K562 (cell line): ENCODE data around the gene FGGY. TPM values are rescaled to one million over a fixed set of nuclear protein-coding genes. Genes with fewer than 3 reads are reported as not detected.

Experiments
- ATAC-seq: fragments of 200-7000 bp; cut with Tn5 transposase; 3 replicates; pipeline ENCODE4 v1.9.1; 2020; ENCODE audit warnings: moderate library complexity
- BruUV-seq: library from RNA; stranded (reverse); fragments of 400-500 nt; replicated peaks from 2 replicates; lab custom pipeline; 2021; lab: Mats Ljungman, UMichigan
- CTCF ChIA-PET: fragments of 300-600 bp; formaldehyde crosslinking; extraction: SDS; loops from one replicate; lab custom pipeline; 2021; ENCODE audit warnings: low intra/inter-chr PET ratio; lab: Yijun Ruan, JAX
- POLR2A ChIA-PET: fragments of 300-600, 350-650 bp; sonication (Branson Sonifier 250); formaldehyde crosslinking; extraction: SDS; loops from one replicate; lab custom pipeline; 2021; ENCODE audit warnings: antibody characterized with exemption, inconsistent platforms; lab: Yijun Ruan, JAX
- DNase-seq, 4 experiments: peaks; one replicate each; pipeline versions ENCODE4 v3.0.0 to v3.0.0-alpha.2; 2011 to 2018; ENCODE audit warnings: low spot score in 3 of 4, mixed read lengths in 3 of 4; ENCODE audit errors: extremely low read depth in 1 of 4
- FAIRE-seq: peaks from 2 replicates; lab custom pipeline; 2011; peaks lifted over from hg19 to GRCh38; lab: Jason Lieb, UNC
- H2AFZ ChIP-seq: 2 replicates; pipeline ENCODE4 v1.6.0; 2011; ENCODE audit warnings: low read depth, low read length, control low read depth, inconsistent platforms
- H3K27ac ChIP-seq: fragments of 200-600 bp; 3 replicates; pipeline ENCODE4 v1.8.0; 2011; ENCODE audit warnings: low read depth, mild to moderate bottlenecking, control low read depth, inconsistent platforms, low read length, moderate library complexity, mixed read lengths; ENCODE audit errors: extremely low read depth
- H3K27me3 ChIP-seq, 2 experiments: fragments of 300-600 bp in 1 of 2; 2 replicates in 1 of 2; 3 replicates in 1 of 2; pipeline versions ENCODE4 v1.6.0 to v1.8.0; 2011; ENCODE audit warnings: inconsistent platforms in 2 of 2, low read length in 2 of 2, mild to moderate bottlenecking in 1 of 2, mixed read lengths in 1 of 2, moderate library complexity in 1 of 2; ENCODE audit not compliant: control insufficient read depth in 2 of 2, insufficient read depth in 2 of 2
- H3K36me3 ChIP-seq: fragments of 300-600 bp; 3 replicates; pipeline ENCODE4 v1.8.0; 2011; ENCODE audit warnings: mild to moderate bottlenecking, low read length, inconsistent platforms; ENCODE audit not compliant: control insufficient read depth, insufficient read depth
- H3K4me1 ChIP-seq, 2 experiments: fragments of 200-600 bp in 1 of 2; replicated peaks in 1 of 2; 2 replicates in 1 of 2; 3 replicates in 1 of 2; pipeline versions ENCODE4 v1.5.1 to v1.8.0; 2011; ENCODE audit warnings: inconsistent platforms in 2 of 2, low read length in 2 of 2, mild to moderate bottlenecking in 1 of 2, mixed read lengths in 1 of 2, moderate library complexity in 1 of 2; ENCODE audit not compliant: control insufficient read depth in 2 of 2, insufficient read depth in 2 of 2
- H3K4me2 ChIP-seq: 2 replicates; pipeline ENCODE4 v1.6.1; 2011; ENCODE audit warnings: low read length, control low read depth, inconsistent platforms, mixed read lengths; ENCODE audit not compliant: insufficient read depth
- H3K4me3 ChIP-seq: fragments of 200-600 bp; sonication (generic), shearing (Covaris generic); 2 replicates; pipeline ENCODE4 v1.5.1; 2016; ENCODE audit warnings: control low read depth, inconsistent platforms
- H3K79me2 ChIP-seq: fragments of 200-600 bp; 3 replicates; pipeline ENCODE4 v1.8.0; 2011; ENCODE audit warnings: low read length, inconsistent platforms; ENCODE audit not compliant: control insufficient read depth, insufficient read depth
- H3K9ac ChIP-seq, 2 experiments: 2 replicates each; pipeline versions ENCODE4 v1.6.0 to v1.6.1; 2011; ENCODE audit warnings: low read depth in 2 of 2, low read length in 2 of 2, control low read depth in 1 of 2, inconsistent platforms in 1 of 2, mild to moderate bottlenecking in 1 of 2, mixed read lengths in 1 of 2; ENCODE audit not compliant: insufficient read depth in 1 of 2
- H3K9me1 ChIP-seq: one replicate; pipeline ENCODE4 v1.6.0; 2011; ENCODE audit warnings: inconsistent platforms, mild to moderate bottlenecking, low read length, moderate library complexity; ENCODE audit not compliant: control insufficient read depth, insufficient read depth
- H3K9me3 ChIP-seq: replicated peaks from 2 replicates; pipeline ENCODE4 v1.5.1; 2011; ENCODE audit warnings: low read depth, low read length, inconsistent platforms; ENCODE audit not compliant: control insufficient read depth, insufficient read depth
- H4K20me1 ChIP-seq: replicated peaks from 2 replicates; pipeline ENCODE4 v1.6.1; 2011; ENCODE audit warnings: low read length, inconsistent platforms, mixed read lengths; ENCODE audit not compliant: control insufficient read depth, insufficient read depth
- NCOA1 ChIP-seq: fragments of 450-650 bp; IDR thresholded peaks from 2 replicates; pipeline ENCODE4 v1.6.1; 2016; ENCODE audit warnings: low read depth
- POLR2A ChIP-seq: fragments of 450-650 bp; conservative IDR thresholded peaks from 2 replicates; pipeline ENCODE4 v1.6.1; 2016
- SMAD3 ChIP-seq: fragments of 450-650 bp; formaldehyde crosslinking; conservative IDR thresholded peaks from 2 replicates; pipeline ENCODE4 v1.4.0; 2020; ENCODE audit warnings: mild to moderate bottlenecking
- VEZF1 ChIP-seq: fragments of 200-800 bp; sonication (Bioruptor generic); IDR thresholded peaks from 2 replicates; pipeline ENCODE4 v1.6.1; 2017; ENCODE audit warnings: missing genetic modification characterization, missing compliant biosample characterization
- ZNF124 ChIP-seq: sonication (generic); formaldehyde crosslinking; IDR thresholded peaks from 2 replicates; pipeline ENCODE4 v1.8.1; 2022; ENCODE audit warnings: missing genetic modification reagents
- WGBS: fragments of 100-300 bp; shearing (Covaris generic); methylation state at CpG from one replicate; pipeline ENCODE4 v1.1.6; 2016; ENCODE audit warnings: low coverage, mixed read lengths; ENCODE audit not compliant: insufficient coverage; ENCODE audit errors: missing lambda C conversion rate; 5-methylcytosine and 5-hydroxymethylcytosine counted together
- in situ Hi-C: fragments of 300-500 bp; cut with MboI; formaldehyde crosslinking; loops from 4 replicates; pipeline ENCODE4 v1.15.0; 2018; ENCODE audit warnings: inconsistent platforms, mixed read lengths
- intact Hi-C: fragments of 100-400 bp; cut with micrococcal nuclease; formaldehyde crosslinking; loops from 2 replicates; pipeline ENCODE4 v1.14.2; 2022
- polyA plus RNA-seq, 8 experiments: library from polyadenylated mRNA; depleted of rRNA in 4 of 8; stranded (reverse) in 5 of 8; unstranded in 3 of 8; fragments of >200 nt; fragmentation: Nextera tagmentation in 2 of 8; fragmentation: Illumina TruSeq in 1 of 8; extraction: Ambion mirVana in 2 of 8; extraction: Trizol in 1 of 8; gene quantifications; 2 replicates each; pipeline versions ENCODE4 v1.2.1 to v1.2.3, GENCODE V29; 2011 to 2014; ENCODE audit warnings: inconsistent platforms in 1 of 8, missing spikeins in 1 of 8
- total RNA-seq, 7 experiments: library from RNA; depleted of rRNA in 6 of 7; stranded (reverse); fragments of >200 nt in 6 of 7; fragmentation: Illumina TruSeq in 2 of 7; extraction: Trizol in 2 of 7; gene quantifications; 2 replicates each; pipeline versions ENCODE4 v1.2.1 to v1.2.3, GENCODE V29; 2011 to 2021; ENCODE audit warnings: low replicate concordance in 1 of 7

Gene FGGY
- total and polyA plus RNA-seq, 9 of the 15 experiments (the other 6 are each of a cell fraction or from before 2014, with no cell fraction given) = 9.7 to 19.2 (median 12.6) TPM

GRCh38 chr1:59706303-59706599 lies 409.4 kb downstream of the FGGY start:
- BruUV-seq = no TSS peak
- Histone ChIP-seq H2AFZ (no peak overlapping the region), H3K9ac (no peak overlapping the region), H3K9me1 (no peaks in the 10 kb centered on the region)
- no peak for DNase-seq
- in situ Hi-C loops = loop anchor here (10.0 kb wide), 1 partner anchor 961 kb away; no protein-coding TSS in a partner anchor
- no peak for TF ChIP-seq POLR2A
- TF ChIP-seq, all 486 proteins: peak for 0
- POLR2A ChIA-PET = interaction anchor here (0.8 to 1.7 kb wide), 2 partner anchors 19 to 55 kb away, joined by 3 to 4 read pairs; no protein-coding TSS in a partner anchor
- ATAC-seq (no peak), FAIRE-seq (no peak)
- Histone ChIP-seq H3K4me2 (no peak overlapping the region), H3K4me3 (no peak overlapping the region), H3K36me3 (no peaks in the 10 kb centered on the region), H3K27ac (no peak overlapping the region), H3K79me2 (no peaks in the 10 kb centered on the region), H3K9me3 (no peaks in the 10 kb centered on the region), H4K20me1 (no peaks in the 10 kb centered on the region), H3K4me1 (no peaks in the 10 kb centered on the region), H3K27me3 (no peaks in the 10 kb centered on the region; a peak in 2 of 5 replicates)
- CTCF ChIA-PET = no interaction called here
- intact Hi-C loops = no loop called here

GRCh38 chr1:59707178-59707791 lies 410.4 kb downstream of the FGGY start:
- H4K20me1 ChIP-seq = no peaks in the 10 kb centered on the region
- ChIA-PET POLR2A (no interaction called here), CTCF (no interaction called here)
- intact Hi-C loops (no loop called here), in situ Hi-C loops (loop anchor here (10.0 kb wide), 1 partner anchor 962 kb away; no protein-coding TSS in a partner anchor)
- no peaks in the 10 kb centered on the region for H3K4me1 ChIP-seq
- H2AFZ ChIP-seq = no peak overlapping the region
- no peak overlapping the region for H3K4me3 ChIP-seq
- H3K4me2 ChIP-seq = no peak overlapping the region
- H3K27me3 ChIP-seq = no peaks in the 10 kb centered on the region; a peak in 2 of 5 replicates
- no TSS peak for BruUV-seq
- peak in 1 of 4 experiments; percentile 7 for DNase-seq
- no peak for ATAC-seq
- WGBS = 5% methylated on average over 7 of the region's 7 CpGs
- H3K9me3 ChIP-seq = no peaks in the 10 kb centered on the region
- no peaks in the 10 kb centered on the region for H3K9me1 ChIP-seq
- FAIRE-seq = no peak
- no peaks in the 10 kb centered on the region for H3K79me2 ChIP-seq
- peak; percentile 44 for TF ChIP-seq VEZF1 (CRISPR knock-in tag)
- no peak for TF ChIP-seq NCOA1
- TF ChIP-seq ZNF124 = no peak
- no peak for TF ChIP-seq SMAD3
- TF ChIP-seq, all 486 proteins: peak for 1
- no peak overlapping the region for H3K9ac ChIP-seq
- H3K27ac ChIP-seq = no peak overlapping the region
- no peaks in the 10 kb centered on the region for H3K36me3 ChIP-seq
